ENCODE measurements around the gene SMURF2. TPM values are rescaled to one million over a fixed set of nuclear protein-coding genes. Genes with fewer than 3 reads are reported as not detected.

Gene SMURF2
- total and polyA plus RNA-seq, 9 of the 15 experiments (the other 6 are each of a cell fraction or from before 2014, with no cell fraction given): 3.8 to 22.0 (median 14.8) TPM

DNA sequence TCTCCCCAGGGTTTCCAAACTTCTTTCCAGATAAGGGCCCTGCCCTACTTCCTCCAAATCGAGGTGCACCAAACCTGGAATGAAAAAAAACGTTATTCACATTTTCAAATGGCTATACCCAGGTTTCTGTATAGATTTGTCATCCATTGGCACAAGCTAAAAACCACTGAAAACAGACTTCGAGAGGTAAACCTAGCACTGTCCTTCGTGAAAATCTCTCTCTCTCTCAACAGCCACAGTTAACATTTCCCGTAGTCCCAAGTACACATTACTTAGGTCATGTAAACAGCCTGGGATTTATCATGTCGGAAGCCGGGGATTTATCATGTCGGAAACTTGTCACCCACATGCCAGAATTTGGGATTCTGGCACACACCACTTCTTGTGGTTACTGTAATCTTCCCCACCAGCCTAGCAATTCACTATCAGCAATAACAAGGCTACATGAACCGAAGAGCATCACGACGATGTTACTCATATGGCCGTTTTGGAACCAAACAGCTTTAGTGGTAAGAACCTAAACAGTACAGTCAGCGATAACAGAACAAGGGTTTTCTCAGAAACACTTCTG is 157.3 kb downstream of the SMURF2 start (continued):
- TF ChIP-seq PRPF4 (IDR thresholded peaks at IDR 0.05; ENCODE audit: insufficient read depth, low read depth, low read length, poor library complexity, severe bottlenecking) (no peak), TAF15 (IDR thresholded peaks at IDR 0.05; ENCODE audit: low read depth, low read length) (no peak), ELF4 (CRISPR knock-in tag; IDR thresholded peaks at IDR 0.05) (no peak), NBN (IDR thresholded peaks at IDR 0.05; ENCODE audit: low read depth) (no peak), FUS (optimal IDR thresholded peaks at IDR 0.05; ENCODE audit: low read depth, low read length) (no peak), CREBBP (IDR thresholded peaks at IDR 0.05; ENCODE audit: low read depth, low read length) (no peak), RUNX1 (IDR thresholded peaks at IDR 0.05; ENCODE audit: low read depth) (no peak), CEBPZ (IDR thresholded peaks at IDR 0.05; ENCODE audit: borderline replicate concordance, low read depth, low read length) (no peak), KDM1A (IDR thresholded peaks at IDR 0.05) (peak; percentile 71 to 75), HOXB6 (CRISPR knock-in tag; IDR thresholded peaks at IDR 0.05; ENCODE audit: borderline replicate concordance) (no peak), GTF2F1 (IDR thresholded peaks at IDR 0.05; ENCODE audit: low read depth, low read length) (no peak), GTF2B (IDR thresholded peaks at IDR 0.05; ENCODE audit: extremely low read depth, insufficient read length) (no peak), ZNF444 (CRISPR knock-in tag; IDR thresholded peaks at IDR 0.05) (no peak), ZNF76 (CRISPR knock-in tag; IDR thresholded peaks at IDR 0.05; ENCODE audit: borderline replicate concordance) (no peak), EGR1 (conservative IDR thresholded peaks at IDR 0.05) (no peak), CEBPG (CRISPR knock-in tag; IDR thresholded peaks at IDR 0.05) (no peak), CEBPG (tag; conservative IDR thresholded peaks at IDR 0.05 in 1 of 2, IDR thresholded peaks at IDR 0.05 in 1 of 2) (no peak), FOXJ3 (CRISPR knock-in tag; IDR thresholded peaks at IDR 0.05) (no peak), ETV5 (CRISPR knock-in tag; IDR thresholded peaks at IDR 0.05; ENCODE audit: low read depth) (0 out of 2 replicates have a peak, but pooled peaks have one; percentile 15), CBFB (CRISPR knock-in tag; IDR thresholded peaks at IDR 0.05) (no peak), ZKSCAN8 (CRISPR knock-in tag; IDR thresholded peaks at IDR 0.05) (no peak)
- TF ChIP-seq, protein P1, sequence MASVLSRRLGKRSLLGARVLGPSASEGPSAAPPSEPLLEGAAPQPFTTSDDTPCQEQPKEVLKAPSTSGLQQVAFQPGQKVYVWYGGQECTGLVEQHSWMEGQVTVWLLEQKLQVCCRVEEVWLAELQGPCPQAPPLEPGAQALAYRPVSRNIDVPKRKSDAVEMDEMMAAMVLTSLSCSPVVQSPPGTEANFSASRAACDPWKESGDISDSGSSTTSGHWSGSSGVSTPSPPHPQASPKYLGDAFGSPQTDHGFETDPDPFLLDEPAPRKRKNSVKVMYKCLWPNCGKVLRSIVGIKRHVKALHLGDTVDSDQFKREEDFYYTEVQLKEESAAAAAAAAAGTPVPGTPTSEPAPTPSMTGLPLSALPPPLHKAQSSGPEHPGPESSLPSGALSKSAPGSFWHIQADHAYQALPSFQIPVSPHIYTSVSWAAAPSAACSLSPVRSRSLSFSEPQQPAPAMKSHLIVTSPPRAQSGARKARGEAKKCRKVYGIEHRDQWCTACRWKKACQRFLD (CRISPR knock-in tag; IDR thresholded peaks at IDR 0.05): no peak
- TF ChIP-seq, protein P2, sequence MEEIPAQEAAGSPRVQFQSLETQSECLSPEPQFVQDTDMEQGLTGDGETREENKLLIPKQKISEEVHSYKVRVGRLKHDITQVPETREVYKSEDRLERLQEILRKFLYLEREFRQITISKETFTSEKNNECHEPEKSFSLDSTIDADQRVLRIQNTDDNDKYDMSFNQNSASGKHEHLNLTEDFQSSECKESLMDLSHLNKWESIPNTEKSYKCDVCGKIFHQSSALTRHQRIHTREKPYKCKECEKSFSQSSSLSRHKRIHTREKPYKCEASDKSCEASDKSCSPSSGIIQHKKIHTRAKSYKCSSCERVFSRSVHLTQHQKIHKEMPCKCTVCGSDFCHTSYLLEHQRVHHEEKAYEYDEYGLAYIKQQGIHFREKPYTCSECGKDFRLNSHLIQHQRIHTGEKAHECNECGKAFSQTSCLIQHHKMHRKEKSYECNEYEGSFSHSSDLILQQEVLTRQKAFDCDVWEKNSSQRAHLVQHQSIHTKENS (CRISPR knock-in tag; IDR thresholded peaks at IDR 0.05): no peak

Data from K562 (cell line).